Measurements from ENCODE around the gene CCT7. TPM values are rescaled to one million over a fixed set of nuclear protein-coding genes. Genes with fewer than 3 reads are reported as not detected.

The CCT7 gene
- total RNA-seq, 1 experiment from 2014 or later = 482 TPM

DNA sequence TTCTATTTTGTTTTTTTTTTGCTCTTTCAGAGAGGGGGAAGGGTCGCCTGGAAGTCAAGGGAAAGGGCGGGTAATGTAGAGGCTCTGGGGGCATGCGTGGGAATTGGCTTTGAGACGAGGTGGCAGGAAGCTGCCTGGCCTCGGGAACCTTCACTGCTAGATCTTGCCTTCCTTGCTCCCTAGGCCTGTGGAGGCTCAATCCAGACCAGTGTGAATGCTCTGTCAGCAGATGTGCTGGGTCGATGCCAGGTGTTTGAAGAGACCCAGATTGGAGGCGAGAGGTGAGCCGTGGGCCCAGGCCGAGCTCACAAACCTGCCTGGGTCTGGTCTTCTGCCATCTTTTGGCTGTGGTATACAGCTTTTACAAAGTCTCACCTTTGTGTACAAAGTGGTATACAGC is 15.5 kb downstream of the CCT7 start:
- DNase-seq (ENCODE audit: low spot score) (no peak), ATAC-seq (no peak)
- TF ChIP-seq, protein P1, sequence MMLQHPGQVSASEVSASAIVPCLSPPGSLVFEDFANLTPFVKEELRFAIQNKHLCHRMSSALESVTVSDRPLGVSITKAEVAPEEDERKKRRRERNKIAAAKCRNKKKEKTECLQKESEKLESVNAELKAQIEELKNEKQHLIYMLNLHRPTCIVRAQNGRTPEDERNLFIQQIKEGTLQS (CRISPR knock-in tag; conservative IDR thresholded peaks at IDR 0.05) = no peak
- TF ChIP-seq, protein P2, sequence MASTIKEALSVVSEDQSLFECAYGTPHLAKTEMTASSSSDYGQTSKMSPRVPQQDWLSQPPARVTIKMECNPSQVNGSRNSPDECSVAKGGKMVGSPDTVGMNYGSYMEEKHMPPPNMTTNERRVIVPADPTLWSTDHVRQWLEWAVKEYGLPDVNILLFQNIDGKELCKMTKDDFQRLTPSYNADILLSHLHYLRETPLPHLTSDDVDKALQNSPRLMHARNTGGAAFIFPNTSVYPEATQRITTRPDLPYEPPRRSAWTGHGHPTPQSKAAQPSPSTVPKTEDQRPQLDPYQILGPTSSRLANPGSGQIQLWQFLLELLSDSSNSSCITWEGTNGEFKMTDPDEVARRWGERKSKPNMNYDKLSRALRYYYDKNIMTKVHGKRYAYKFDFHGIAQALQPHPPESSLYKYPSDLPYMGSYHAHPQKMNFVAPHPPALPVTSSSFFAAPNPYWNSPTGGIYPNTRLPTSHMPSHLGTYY (CRISPR knock-in tag; IDR thresholded peaks at IDR 0.05) = no peak
- no peak for TF ChIP-seq ZBTB21 (CRISPR knock-in tag; IDR thresholded peaks at IDR 0.05; ENCODE audit: borderline replicate concordance)
- no peak for TF ChIP-seq OVOL2 (CRISPR knock-in tag; IDR thresholded peaks at IDR 0.05; ENCODE audit: borderline replicate concordance)
- no peaks in the 10 kb centered on the region for H3K4me1 Mint-ChIP-seq
- POLR2A ChIA-PET = interaction anchor here (0.6 to 1.8 kb wide), 2 partner anchors 15 to 215 kb away, joined by 7 read pairs; partner anchors contain the start of gene CCT7
- peaks cover 84% of the 10 kb centered on the region for H3K36me3 Mint-ChIP-seq
- CTCF ChIA-PET = no interaction called here
- H3K27me3 Mint-ChIP-seq (ENCODE audit: low read depth) = no peaks in the 10 kb centered on the region
- H3K4me3 Mint-ChIP-seq = no peak overlapping the region
- no peaks in the 10 kb centered on the region for H3K9me3 Mint-ChIP-seq
- H3K27ac Mint-ChIP-seq = no peak overlapping the region

DNA sequence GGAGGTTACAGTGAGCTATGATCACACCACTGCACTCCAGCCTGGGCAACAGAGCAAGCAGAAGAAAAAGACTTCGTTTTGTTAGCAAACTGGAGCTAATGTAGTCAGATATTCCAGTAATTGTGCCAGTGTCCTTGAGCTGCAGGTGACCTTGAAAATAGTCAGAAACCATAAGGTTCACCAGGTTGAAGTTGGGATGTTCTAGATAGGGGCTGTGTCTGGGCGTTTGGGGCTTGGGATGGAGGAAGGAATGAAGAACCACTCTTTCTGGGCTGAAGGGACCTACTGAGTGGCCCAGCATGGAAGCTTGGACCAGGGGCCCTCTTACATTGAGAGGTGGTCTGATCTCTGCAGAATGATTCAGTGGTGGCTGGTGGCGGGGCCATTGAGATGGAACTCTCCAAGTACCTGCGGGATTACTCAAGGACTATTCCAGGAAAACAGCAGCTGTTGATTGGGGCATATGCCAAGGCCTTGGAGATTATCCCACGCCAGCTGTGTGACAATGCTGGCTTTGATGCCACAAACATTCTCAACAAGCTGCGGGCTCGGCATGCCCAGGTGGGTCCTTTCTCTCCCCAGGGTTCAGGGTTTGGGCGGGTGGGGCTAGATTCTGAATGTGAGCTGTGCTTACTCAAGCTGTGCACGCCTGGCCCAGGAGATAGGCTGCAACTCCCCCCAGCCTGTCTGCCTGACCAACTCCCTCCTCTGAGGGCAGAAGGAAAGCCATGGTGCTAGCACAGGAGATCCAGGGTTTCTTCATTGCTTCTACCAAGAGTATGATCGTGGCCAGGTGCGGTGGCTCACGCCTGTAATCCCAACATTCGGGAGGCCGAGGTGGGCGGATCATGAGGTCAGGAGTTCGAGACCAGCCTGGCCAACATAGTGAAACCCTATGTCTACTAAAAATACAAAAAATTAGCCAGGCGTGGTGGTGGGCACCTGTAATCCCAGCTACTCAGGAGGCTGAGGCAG is 17.1 kb downstream of the CCT7 start:
- H3K27ac Mint-ChIP-seq = no peak overlapping the region
- H3K27me3 Mint-ChIP-seq (ENCODE audit: low read depth) = no peaks in the 10 kb centered on the region
- ChIA-PET POLR2A (interaction anchor here (1.8 kb wide), 1 partner anchor 17 kb away, joined by 7 read pairs; the partner anchor contains the start of gene CCT7), CTCF (interaction anchor here (0.6 to 1.2 kb wide), 3 partner anchors 9 to 142 kb away, joined by 3 to 5 read pairs (median 3); partner anchors contain the start of gene CCT7)
- DNase-seq (ENCODE audit: low spot score) (no peak), ATAC-seq (no peak)
- no peak overlapping the region for H3K4me3 Mint-ChIP-seq
- peaks cover 6% of the 10 kb centered on the region; the same call in 1 of the 2 replicates for H3K4me1 Mint-ChIP-seq
- peaks cover 69% of the 10 kb centered on the region for H3K36me3 Mint-ChIP-seq
- TF ChIP-seq RELA (CRISPR knock-in tag; IDR thresholded peaks at IDR 0.05; ENCODE audit: borderline replicate concordance) = no peak
- TF ChIP-seq FOXK1 (CRISPR knock-in tag; IDR thresholded peaks at IDR 0.05) = no peak
- TF ChIP-seq, protein P3, sequence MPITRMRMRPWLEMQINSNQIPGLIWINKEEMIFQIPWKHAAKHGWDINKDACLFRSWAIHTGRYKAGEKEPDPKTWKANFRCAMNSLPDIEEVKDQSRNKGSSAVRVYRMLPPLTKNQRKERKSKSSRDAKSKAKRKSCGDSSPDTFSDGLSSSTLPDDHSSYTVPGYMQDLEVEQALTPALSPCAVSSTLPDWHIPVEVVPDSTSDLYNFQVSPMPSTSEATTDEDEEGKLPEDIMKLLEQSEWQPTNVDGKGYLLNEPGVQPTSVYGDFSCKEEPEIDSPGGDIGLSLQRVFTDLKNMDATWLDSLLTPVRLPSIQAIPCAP (CRISPR knock-in tag; IDR thresholded peaks at IDR 0.05) = no peak
- TF ChIP-seq TCF7 (CRISPR knock-in tag; IDR thresholded peaks at IDR 0.05; ENCODE audit: low read depth) = no peak
- H3K9me3 Mint-ChIP-seq = no peaks in the 10 kb centered on the region

DNA sequence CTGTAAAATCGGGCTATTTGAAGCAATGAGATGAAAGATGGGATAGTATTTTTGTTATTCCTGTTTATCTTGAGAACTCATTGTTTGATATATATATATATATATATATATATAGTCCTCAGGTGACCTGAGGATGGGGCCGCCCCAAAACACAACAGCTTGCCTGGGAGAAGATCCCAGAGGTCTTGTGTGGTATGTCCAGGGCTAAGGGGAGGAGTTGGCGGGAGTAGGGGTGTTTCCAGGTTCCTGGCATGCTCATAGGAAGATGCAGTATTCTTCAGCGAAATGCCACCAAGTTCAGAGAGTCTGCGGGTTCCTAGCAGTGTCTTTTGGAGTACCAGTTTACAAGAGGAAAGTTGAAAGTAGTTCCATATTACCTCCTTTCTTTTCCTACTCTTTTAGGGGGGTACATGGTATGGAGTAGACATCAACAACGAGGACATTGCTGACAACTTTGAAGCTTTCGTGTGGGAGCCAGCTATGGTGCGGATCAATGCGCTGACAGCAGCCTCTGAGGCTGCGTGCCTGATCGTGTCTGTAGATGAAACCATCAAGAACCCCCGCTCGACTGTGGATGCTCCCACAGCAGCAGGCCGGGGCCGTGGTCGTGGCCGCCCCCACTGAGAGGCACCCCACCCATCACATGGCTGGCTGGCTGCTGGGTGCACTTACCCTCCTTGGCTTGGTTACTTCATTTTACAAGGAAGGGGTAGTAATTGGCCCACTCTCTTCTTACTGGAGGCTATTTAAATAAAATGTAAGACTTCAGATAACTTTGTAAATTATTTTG is 18.3 kb downstream of the CCT7 start:
- H3K36me3 Mint-ChIP-seq = peaks cover 56% of the 10 kb centered on the region
- POLR2A ChIA-PET = no interaction called here

More for the DNA sequence above, 18.3 kb downstream of the CCT7 start:
- DNase-seq (ENCODE audit: low spot score) (no peak), ATAC-seq (no peak)
- no peaks in the 10 kb centered on the region for H3K9me3 Mint-ChIP-seq
- H3K27me3 Mint-ChIP-seq (ENCODE audit: low read depth) = no peaks in the 10 kb centered on the region
- H3K27ac Mint-ChIP-seq = no peak overlapping the region
- TF ChIP-seq GTF2I (CRISPR knock-in tag; conservative IDR thresholded peaks at IDR 0.05) (no peak), ZNF121 (CRISPR knock-in tag; IDR thresholded peaks at IDR 0.05) (no peak), ESRRA (CRISPR knock-in tag; IDR thresholded peaks at IDR 0.05; ENCODE audit: borderline replicate concordance) (no peak), ZNF263 (CRISPR knock-in tag; IDR thresholded peaks at IDR 0.05; ENCODE audit: low read depth) (no peak), TP53 (CRISPR knock-in tag; IDR thresholded peaks at IDR 0.05) (no peak)
- TF ChIP-seq, protein P4, sequence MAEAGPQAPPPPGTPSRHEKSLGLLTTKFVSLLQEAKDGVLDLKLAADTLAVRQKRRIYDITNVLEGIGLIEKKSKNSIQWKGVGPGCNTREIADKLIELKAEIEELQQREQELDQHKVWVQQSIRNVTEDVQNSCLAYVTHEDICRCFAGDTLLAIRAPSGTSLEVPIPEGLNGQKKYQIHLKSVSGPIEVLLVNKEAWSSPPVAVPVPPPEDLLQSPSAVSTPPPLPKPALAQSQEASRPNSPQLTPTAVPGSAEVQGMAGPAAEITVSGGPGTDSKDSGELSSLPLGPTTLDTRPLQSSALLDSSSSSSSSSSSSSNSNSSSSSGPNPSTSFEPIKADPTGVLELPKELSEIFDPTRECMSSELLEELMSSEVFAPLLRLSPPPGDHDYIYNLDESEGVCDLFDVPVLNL (CRISPR knock-in tag; IDR thresholded peaks at IDR 0.05; ENCODE audit: borderline replicate concordance, low read depth) = no peak
- TF ChIP-seq, protein P5, sequence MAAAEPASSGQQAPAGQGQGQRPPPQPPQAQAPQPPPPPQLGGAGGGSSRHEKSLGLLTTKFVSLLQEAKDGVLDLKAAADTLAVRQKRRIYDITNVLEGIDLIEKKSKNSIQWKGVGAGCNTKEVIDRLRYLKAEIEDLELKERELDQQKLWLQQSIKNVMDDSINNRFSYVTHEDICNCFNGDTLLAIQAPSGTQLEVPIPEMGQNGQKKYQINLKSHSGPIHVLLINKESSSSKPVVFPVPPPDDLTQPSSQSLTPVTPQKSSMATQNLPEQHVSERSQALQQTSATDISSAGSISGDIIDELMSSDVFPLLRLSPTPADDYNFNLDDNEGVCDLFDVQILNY (CRISPR knock-in tag; IDR thresholded peaks at IDR 0.05) = no peak
- TF ChIP-seq, protein P6, sequence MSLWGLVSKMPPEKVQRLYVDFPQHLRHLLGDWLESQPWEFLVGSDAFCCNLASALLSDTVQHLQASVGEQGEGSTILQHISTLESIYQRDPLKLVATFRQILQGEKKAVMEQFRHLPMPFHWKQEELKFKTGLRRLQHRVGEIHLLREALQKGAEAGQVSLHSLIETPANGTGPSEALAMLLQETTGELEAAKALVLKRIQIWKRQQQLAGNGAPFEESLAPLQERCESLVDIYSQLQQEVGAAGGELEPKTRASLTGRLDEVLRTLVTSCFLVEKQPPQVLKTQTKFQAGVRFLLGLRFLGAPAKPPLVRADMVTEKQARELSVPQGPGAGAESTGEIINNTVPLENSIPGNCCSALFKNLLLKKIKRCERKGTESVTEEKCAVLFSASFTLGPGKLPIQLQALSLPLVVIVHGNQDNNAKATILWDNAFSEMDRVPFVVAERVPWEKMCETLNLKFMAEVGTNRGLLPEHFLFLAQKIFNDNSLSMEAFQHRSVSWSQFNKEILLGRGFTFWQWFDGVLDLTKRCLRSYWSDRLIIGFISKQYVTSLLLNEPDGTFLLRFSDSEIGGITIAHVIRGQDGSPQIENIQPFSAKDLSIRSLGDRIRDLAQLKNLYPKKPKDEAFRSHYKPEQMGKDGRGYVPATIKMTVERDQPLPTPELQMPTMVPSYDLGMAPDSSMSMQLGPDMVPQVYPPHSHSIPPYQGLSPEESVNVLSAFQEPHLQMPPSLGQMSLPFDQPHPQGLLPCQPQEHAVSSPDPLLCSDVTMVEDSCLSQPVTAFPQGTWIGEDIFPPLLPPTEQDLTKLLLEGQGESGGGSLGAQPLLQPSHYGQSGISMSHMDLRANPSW (CRISPR knock-in tag; conservative IDR thresholded peaks at IDR 0.05; ENCODE audit: low read depth) = no peak
- CTCF ChIA-PET = interaction anchor here (1.2 kb wide), 1 partner anchor 8 kb away, joined by 3 read pairs; no protein-coding TSS in a partner anchor
- H3K4me3 Mint-ChIP-seq = no peak overlapping the region
- peaks cover 6% of the 10 kb centered on the region; the same call in 1 of the 2 replicates for H3K4me1 Mint-ChIP-seq

Data from WTC11 (cell line).